SK-N-SH (cell line): Measurements from ENCODE around the gene LLGL2. TPM values are rescaled to one million over a fixed set of nuclear protein-coding genes. Genes with fewer than 3 reads are reported as not detected.
"Not testable (repeated sequence)": the region's sequence is repeated elsewhere in the genome, so short reads cannot be mapped to it uniquely, and the experiment has no call there.

ENCODE experiments used
- CTCF ChIA-PET: fragments of 300-600, 350-600 bp; formaldehyde crosslinking; extraction: SDS; loops from one replicate; lab custom pipeline; 2021; lab: Yijun Ruan, JAX
- POLR2A ChIA-PET: fragments of 350-600 bp; sonication (Branson Sonifier 250); formaldehyde crosslinking; extraction: SDS; loops from one replicate; lab custom pipeline; 2020; ENCODE audit warnings: antibody characterized with exemption, inconsistent platforms; lab: Yijun Ruan, JAX
- DNase-seq: peaks from one replicate; pipeline ENCODE4 v3.0.0; 2012
- H2AFZ ChIP-seq: fragments of 200-600 bp; sonication (generic); 2 replicates; pipeline ENCODE4 v1.8.1; 2016; ENCODE audit warnings: antibody characterized with exemption, mild to moderate bottlenecking, low read depth
- H3F3A ChIP-seq: fragments of 200-600 bp; sonication (generic); replicated peaks from 2 replicates; pipeline ENCODE3; 2016; ENCODE audit warnings: antibody characterized with exemption, mild to moderate bottlenecking; ENCODE audit not compliant: insufficient read depth
- H3K27ac ChIP-seq, 2 experiments: fragments of 200-500 bp in 1 of 2; fragments of 200-600 bp in 1 of 2; sonication (Bioruptor generic) in 1 of 2; sonication (generic), shearing (Covaris generic) in 1 of 2; 2 replicates each; pipeline versions ENCODE4 v1.5.1 to v1.6.1; 2014 to 2016; ENCODE audit warnings: low read depth in 2 of 2, inconsistent platforms in 1 of 2, low read length in 1 of 2, mild to moderate bottlenecking in 1 of 2, mixed read lengths in 1 of 2
- H3K27me3 ChIP-seq: fragments of 200-600 bp; sonication (generic), shearing (Covaris generic); 2 replicates; pipeline ENCODE4 v1.6.1; 2016; ENCODE audit warnings: mixed run types; ENCODE audit not compliant: insufficient read depth
- H3K36me3 ChIP-seq, 2 experiments: fragments of 200-500 bp in 1 of 2; fragments of 200-600 bp in 1 of 2; sonication (Bioruptor generic) in 1 of 2; sonication (generic) in 1 of 2; replicated peaks in 1 of 2; 2 replicates each; pipeline versions ENCODE3 to v1.5.1; 2014 to 2016; ENCODE audit warnings: low read length in 1 of 2, mild to moderate bottlenecking in 1 of 2; ENCODE audit not compliant: insufficient read depth in 2 of 2, control insufficient read depth in 1 of 2
- H3K4me1 ChIP-seq, 2 experiments: fragments of 200-500 bp in 1 of 2; fragments of 200-600 bp in 1 of 2; sonication (Bioruptor generic) in 1 of 2; sonication (generic), shearing (Covaris generic) in 1 of 2; 2 replicates each; pipeline versions ENCODE4 v1.5.1 to v1.6.1; 2014 to 2016; ENCODE audit warnings: low read depth in 1 of 2, low read length in 1 of 2, mixed run types in 1 of 2; ENCODE audit not compliant: insufficient read depth in 2 of 2, control insufficient read depth in 1 of 2
- H3K4me2 ChIP-seq: fragments of 200-600 bp; sonication (generic), shearing (Covaris generic); 2 replicates; pipeline ENCODE4 v1.6.1; 2017; ENCODE audit warnings: mixed run types
- H3K4me3 ChIP-seq, 2 experiments: fragments of 200-500 bp in 1 of 2; fragments of 200-600 bp in 1 of 2; sonication (Bioruptor generic) in 1 of 2; sonication (generic), shearing (Covaris generic) in 1 of 2; 2 replicates each; pipeline versions ENCODE4 v1.5.1 to v1.8.1; 2014 to 2016; ENCODE audit warnings: low read depth in 2 of 2, inconsistent platforms in 1 of 2, low read length in 1 of 2, mild to moderate bottlenecking in 1 of 2, mixed read lengths in 1 of 2, moderate library complexity in 1 of 2
- H3K79me2 ChIP-seq: fragments of 200-600 bp; sonication (generic); 2 replicates; pipeline ENCODE4 v1.8.1; 2017; ENCODE audit warnings: mild to moderate bottlenecking; ENCODE audit not compliant: insufficient read depth
- H3K9ac ChIP-seq: fragments of 200-600 bp; sonication (generic); 2 replicates; pipeline ENCODE4 v1.6.1; 2017; ENCODE audit warnings: mixed run types
- H3K9me2 ChIP-seq: fragments of 200-600 bp; sonication (generic); 2 replicates; pipeline ENCODE4 v1.6.1; 2017; ENCODE audit warnings: mixed run types
- H3K9me3 ChIP-seq: fragments of 200-600 bp; sonication (generic); 2 replicates; pipeline ENCODE4 v1.6.1; 2017; ENCODE audit warnings: mixed run types, mild to moderate bottlenecking, moderate library complexity
- H4K20me1 ChIP-seq: fragments of 200-600 bp; sonication (generic); 2 replicates; pipeline ENCODE4 v1.6.1; 2017; ENCODE audit warnings: mild to moderate bottlenecking, mixed run types; ENCODE audit not compliant: insufficient read depth
- CHD2 ChIP-seq: fragments of 150-350 bp; IDR thresholded peaks from 2 replicates; pipeline ENCODE4 v1.6.1; 2018; ENCODE audit warnings: low read length; ENCODE audit not compliant: partially characterized antibody
- ELF1 ChIP-seq: IDR thresholded peaks from 2 replicates; pipeline ENCODE4 v1.4.0; 2012
- EP300 ChIP-seq, 2 experiments: IDR thresholded peaks; 2 replicates each; pipeline versions ENCODE4 v1.4.0 to v1.6.1; 2012; ENCODE audit warnings: borderline replicate concordance in 1 of 2, low read depth in 1 of 2, low read length in 1 of 2
- FOSL2 ChIP-seq: IDR thresholded peaks from 2 replicates; pipeline ENCODE4 v1.4.0; 2012; ENCODE audit warnings: low read depth, mild to moderate bottlenecking, moderate library complexity, borderline replicate concordance
- FOXJ3 ChIP-seq: sonication (generic); formaldehyde crosslinking; IDR thresholded peaks from 2 replicates; pipeline ENCODE4 v1.5.1; 2020; ENCODE audit warnings: mild to moderate bottlenecking, missing genetic modification reagents
- GABPA ChIP-seq: IDR thresholded peaks from 2 replicates; pipeline ENCODE4 v1.4.0; 2012; ENCODE audit warnings: low read depth, mild to moderate bottlenecking
- GATA2 ChIP-seq: sonication (generic); formaldehyde crosslinking; IDR thresholded peaks from 2 replicates; pipeline ENCODE4 v1.5.0; 2020; ENCODE audit warnings: mild to moderate bottlenecking, missing genetic modification reagents
- MEF2A ChIP-seq: IDR thresholded peaks from 2 replicates; pipeline ENCODE4 v1.4.0; 2012; ENCODE audit warnings: low read depth, borderline replicate concordance
- RCOR1 ChIP-seq: fragments of 150-350 bp; IDR thresholded peaks from 2 replicates; pipeline ENCODE4 v1.6.1; 2017; ENCODE audit warnings: antibody characterized with exemption, low read length
- RFX5 ChIP-seq: IDR thresholded peaks from 2 replicates; pipeline ENCODE4 v1.6.1; 2012; ENCODE audit warnings: mild to moderate bottlenecking, improper control_type of control experiment, low read length
- RXRA ChIP-seq: IDR thresholded peaks from 2 replicates; pipeline ENCODE4 v1.4.0; 2012; ENCODE audit warnings: low read depth, mild to moderate bottlenecking, borderline replicate concordance
- SIN3A ChIP-seq: IDR thresholded peaks from 2 replicates; pipeline ENCODE4 v1.6.1; 2012; ENCODE audit warnings: low read depth, mild to moderate bottlenecking, low read length, moderate library complexity, borderline replicate concordance
- SMC3 ChIP-seq: IDR thresholded peaks from 2 replicates; pipeline ENCODE4 v1.6.1; 2012; ENCODE audit warnings: low read depth, low read length, improper control_type of control experiment
- WGBS: methylation state at CpG from one replicate; pipeline ENCODE4 v1.1.6; 2017; ENCODE audit warnings: low lambda C conversion rate; 5-methylcytosine and 5-hydroxymethylcytosine counted together
- polyA plus RNA-seq, 3 experiments: library from polyadenylated mRNA; depleted of rRNA; stranded (reverse); fragments of >200 nt; gene quantifications; 2 replicates each; pipeline ENCODE4 v1.2.3, GENCODE V29; 2012

The LLGL2 gene
- polyA plus RNA-seq, 1 of the 3 experiments (the other 2 are of a cell fraction): 6.7 TPM

DNA sequence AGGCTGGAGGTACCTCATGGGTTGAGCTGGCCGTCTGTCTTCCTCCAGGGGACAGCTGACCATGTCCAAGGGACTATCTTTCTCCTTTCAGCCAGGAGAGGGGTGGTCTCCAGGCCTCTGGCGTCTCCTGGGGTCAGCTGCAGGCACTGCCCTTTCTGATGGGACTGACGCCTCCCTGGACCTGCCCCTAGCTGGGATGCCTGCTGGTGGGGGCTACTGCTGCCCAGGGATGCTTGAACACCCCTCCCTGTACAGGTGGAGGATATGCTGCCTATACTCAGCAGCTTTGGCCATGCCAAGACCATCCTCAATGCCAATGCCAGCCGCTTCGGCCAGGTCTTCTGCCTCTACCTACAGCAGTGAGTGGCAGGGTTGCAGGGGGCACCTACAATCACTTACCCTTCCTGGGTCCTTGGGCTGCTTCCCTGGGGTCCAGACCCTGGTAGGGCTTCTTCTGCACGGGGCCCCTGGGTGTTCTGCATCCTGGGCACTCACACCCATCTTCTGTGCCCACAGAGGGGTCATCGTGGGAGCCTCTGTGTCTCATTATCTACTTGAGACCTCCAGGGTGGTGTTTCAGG lies 66.3 kb downstream of the LLGL2 start:
- no peaks in the 10 kb centered on the region for H3K27me3 ChIP-seq
- TF ChIP-seq GATA2 (no peak), EP300 (IDR thresholded peaks at IDR 0.05; ENCODE audit: borderline replicate concordance in 1 of 2, low read depth in 1 of 2, low read length in 1 of 2) (no peak), RXRA (no peak), RFX5 (no peak), FOXJ3 (no peak), SIN3A (no peak), GABPA (no peak), SMC3 (no peak), RCOR1 (no peak), MEF2A (no peak), ELF1 (no peak)
- TF ChIP-seq, all 33 proteins: peak for 0
- WGBS: 90% methylated on average over 6 of the region's 7 CpGs
- no peak overlapping the region for H3K4me2 ChIP-seq
- no peak overlapping the region for H3K4me3 ChIP-seq
- no peak for DNase-seq
- POLR2A ChIA-PET: interaction anchor here (2.6 kb wide), 1 partner anchor 17 kb away, joined by 6 read pairs; no protein-coding TSS in a partner anchor
- no peak overlapping the region for H3K27ac ChIP-seq
- H3K9me2 ChIP-seq: no peaks in the 10 kb centered on the region
- no peaks in the 10 kb centered on the region for H3K79me2 ChIP-seq
- no peaks in the 10 kb centered on the region for H4K20me1 ChIP-seq
- CTCF ChIA-PET: interaction anchor here (0.8 to 4.3 kb wide), 6 partner anchors 10 to 179 kb away, joined by 3 to 41 read pairs (median 6); partner anchors contain the start of gene SMIM5
- H3F3A ChIP-seq: no peaks in the 10 kb centered on the region
- no peaks in the 10 kb centered on the region for H3K36me3 ChIP-seq
- no peak overlapping the region for H2AFZ ChIP-seq
- no peaks in the 10 kb centered on the region for H3K9me3 ChIP-seq
- peaks cover 0 to 16% of the 10 kb centered on the region in 2 experiments; a peak in 1 of 4 replicates for H3K4me1 ChIP-seq
- H3K9ac ChIP-seq: no peak overlapping the region

DNA sequence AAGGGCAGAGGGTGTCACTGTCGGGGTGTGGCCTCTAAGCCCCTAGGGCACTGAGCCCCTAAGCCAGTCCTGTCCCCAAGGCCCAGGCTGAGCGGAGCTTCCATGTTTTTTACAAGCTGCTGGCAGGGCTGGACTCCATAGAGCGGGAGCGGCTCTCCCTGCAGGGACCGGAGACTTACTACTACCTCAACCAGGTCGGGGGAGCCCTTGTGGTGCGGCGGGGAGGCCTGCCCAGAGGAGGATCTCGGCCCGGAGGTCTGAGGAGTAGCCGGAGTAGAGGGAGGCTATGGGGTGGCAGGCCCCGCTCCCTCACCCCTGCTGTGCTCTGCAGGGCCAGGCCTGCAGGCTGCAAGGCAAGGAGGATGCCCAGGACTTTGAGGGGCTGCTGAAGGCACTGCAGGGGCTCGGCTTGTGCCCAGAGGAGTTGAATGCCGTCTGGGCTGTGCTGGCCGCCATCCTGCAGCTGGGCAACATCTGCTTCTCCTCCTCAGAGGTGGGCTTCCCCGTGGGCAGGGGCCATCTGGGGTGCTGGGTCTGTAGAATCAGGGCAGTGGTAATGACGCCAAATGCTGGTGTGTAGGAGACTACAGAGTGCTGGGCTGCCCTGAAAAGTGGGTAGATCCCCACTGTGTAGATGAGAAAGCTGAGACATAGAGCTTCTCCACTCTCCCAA lies 67.0 kb downstream of the LLGL2 start:
- peaks cover 0 to 16% of the 10 kb centered on the region in 2 experiments; a peak in 1 of 4 replicates for H3K4me1 ChIP-seq

DNA sequence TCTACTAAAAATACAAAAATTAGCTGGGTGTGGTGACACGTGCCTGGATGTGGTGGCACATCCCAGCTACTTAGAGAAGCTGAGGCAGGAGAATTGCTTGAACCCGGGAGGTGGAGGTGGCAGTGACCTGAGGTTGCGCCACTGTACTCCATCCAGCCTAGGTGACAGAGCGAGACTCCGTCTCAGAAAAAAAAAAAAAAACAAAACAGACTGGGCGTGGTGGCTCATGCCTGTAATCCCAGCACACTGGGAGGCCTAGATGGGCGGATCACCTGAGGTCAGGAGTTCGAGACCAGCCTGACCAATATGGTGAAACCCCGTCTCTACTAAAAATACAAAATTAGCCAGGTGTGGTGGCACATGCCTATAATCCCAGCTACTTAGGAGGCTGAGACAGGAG lies 67.9 kb downstream of the LLGL2 start:
- H3K4me1 ChIP-seq: peaks cover 0 to 16% of the 10 kb centered on the region in 2 experiments; a peak in 1 of 4 replicates
- H4K20me1 ChIP-seq, H3K27ac ChIP-seq, H3K9me3 ChIP-seq, H3K27me3 ChIP-seq, H3F3A ChIP-seq, DNase-seq, H3K9me2 ChIP-seq, H3K36me3 ChIP-seq, H2AFZ ChIP-seq, H3K79me2 ChIP-seq, H3K4me3 ChIP-seq, H3K4me2 ChIP-seq, POLR2A ChIA-PET, H3K9ac ChIP-seq: not testable (repeated sequence)
- WGBS: 81% methylated on average over 9 of the region's 9 CpGs
- CTCF ChIA-PET: interaction anchor here (0.6 to 4.3 kb wide), 4 partner anchors 9 to 156 kb away, joined by 3 to 41 read pairs (median 8); partner anchors contain the start of gene SMIM5

More for the DNA sequence above, 67.0 kb downstream of the LLGL2 start:
- WGBS: 75% methylated on average over 10 of the region's 17 CpGs
- CTCF ChIA-PET: interaction anchor here (0.6 to 4.3 kb wide), 6 partner anchors 10 to 180 kb away, joined by 3 to 41 read pairs (median 4); partner anchors contain the start of gene SMIM5
- TF ChIP-seq CHD2 (no peak), SIN3A (no peak), GABPA (no peak), FOSL2 (no peak)
- no peak overlapping the region for H3K4me3 ChIP-seq
- H3K4me2 ChIP-seq: no peak overlapping the region
- H3K9me2 ChIP-seq: no peaks in the 10 kb centered on the region
- no peak for DNase-seq
- H3K9ac ChIP-seq: no peak overlapping the region
- POLR2A ChIA-PET: interaction anchor here (0.7 kb wide), 1 partner anchor 281 kb away, joined by 5 read pairs; no protein-coding TSS in a partner anchor
- no peaks in the 10 kb centered on the region for H4K20me1 ChIP-seq
- no peaks in the 10 kb centered on the region for H3K9me3 ChIP-seq
- H2AFZ ChIP-seq: no peak overlapping the region
- H3K27me3 ChIP-seq: no peaks in the 10 kb centered on the region
- H3F3A ChIP-seq: no peaks in the 10 kb centered on the region
- no peak overlapping the region for H3K27ac ChIP-seq
- no peaks in the 10 kb centered on the region for H3K36me3 ChIP-seq
- H3K79me2 ChIP-seq: no peaks in the 10 kb centered on the region
